Left ventricle myocardium superior (tissue), 1 donor: ENCODE results near the gene ZACN. TPM values are rescaled to one million over a fixed set of nuclear protein-coding genes. Genes with fewer than 3 reads are reported as not detected.
"Not testable (repeated sequence)": the region's sequence is repeated elsewhere in the genome, so short reads cannot be mapped to it uniquely, and the experiment has no call there.

Source experiments
- ATAC-seq: fragments of 200-7000 bp; cut with Tn5 transposase; one replicate; pipeline ENCODE4 v1.9.1; 2020; ENCODE audit warnings: mild to moderate bottlenecking, moderate library complexity
- DNase-seq: peaks from one replicate; pipeline ENCODE4 v3.0.0-alpha.2; 2020
- intact Hi-C: fragments of 100-400 bp; cut with micrococcal nuclease; formaldehyde crosslinking; loops from one replicate; pipeline ENCODE4 v1.11.0; 2022
- long read RNA-seq: library from polyadenylated mRNA; unstranded; transcript quantifications from one replicate; pipeline ENCODE4 v2.0.0, GENCODE V29; 2021
- total RNA-seq: library from RNA; stranded (reverse); fragmentation: NEBNext Ultra II Directional; extraction: Animal tissue kit (Norgen Biotek cat#: 25700); gene quantifications from one replicate; pipeline ENCODE4 v1.2.1, GENCODE V29; 2021
- donor health status: DM: no; HTN: yes; CAD: no; lungs with severe emphysema.

ZACN gene
- total RNA-seq, result not detected
- long read RNA-seq, result 0 reads

GRCh38 chr17:76078860-76079534 lies at the start of gene ZACN:
Gene ZACN, plus strand, starts transcription at chr17:76079182. Its CDS starts 83 bp downstream, at chr17:76079265.
- DNase-seq (no peak), ATAC-seq (no peak)
- intact Hi-C loops, result no loop called here

DNA sequence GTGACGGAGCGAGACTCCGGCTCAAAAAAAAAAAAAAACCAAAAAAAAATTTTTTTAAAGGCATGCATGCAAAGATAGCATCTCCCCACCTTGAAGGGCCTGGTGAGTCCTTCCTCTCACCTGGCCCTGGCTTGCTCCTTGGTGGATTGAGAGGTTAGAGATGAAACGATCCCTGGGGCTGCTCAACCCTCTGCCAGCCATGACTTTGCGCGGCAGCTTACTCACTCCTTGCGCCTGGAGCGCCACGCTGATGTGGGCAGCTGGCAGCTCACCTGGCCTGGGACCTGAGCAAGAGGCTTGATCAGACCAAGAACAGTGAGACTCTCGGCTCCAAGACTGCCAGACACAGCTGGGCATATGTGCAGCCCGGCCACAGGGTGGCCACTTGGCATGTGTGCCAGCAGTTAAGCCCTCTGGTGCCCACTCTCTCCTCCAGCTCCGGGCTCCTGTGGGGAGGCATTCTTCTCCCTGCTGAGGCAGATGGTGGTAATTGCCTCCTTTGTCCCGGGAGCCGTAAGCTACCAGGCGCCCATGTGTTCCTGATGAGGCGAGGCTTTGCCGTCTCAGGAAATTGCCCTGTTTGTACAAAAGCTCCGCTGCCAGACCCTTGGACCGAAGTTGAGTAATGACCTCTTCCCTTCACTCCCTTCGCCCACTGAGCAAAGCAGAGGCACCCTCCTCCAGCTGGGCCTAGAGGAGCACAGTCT lies 46.8 kb upstream of the ZACN start:
- intact Hi-C loops, result no loop called here
- ATAC-seq, result no peak
- peak; percentile 17 for DNase-seq

- no peak for ATAC-seq
These were observed 46.2 kb upstream of the ZACN start for GRCh38 chr17:76032780-76033108.

GRCh38 chr17:76033139-76033538 lies 45.8 kb upstream of the ZACN start:
- ATAC-seq (no peak), DNase-seq (peak; percentile 4)
- intact Hi-C loops, result no loop called here

More at GRCh38 chr17:76032780-76033108, 46.2 kb upstream of the ZACN start:
- DNase-seq, result no peak
- intact Hi-C loops, result no loop called here

DNA sequence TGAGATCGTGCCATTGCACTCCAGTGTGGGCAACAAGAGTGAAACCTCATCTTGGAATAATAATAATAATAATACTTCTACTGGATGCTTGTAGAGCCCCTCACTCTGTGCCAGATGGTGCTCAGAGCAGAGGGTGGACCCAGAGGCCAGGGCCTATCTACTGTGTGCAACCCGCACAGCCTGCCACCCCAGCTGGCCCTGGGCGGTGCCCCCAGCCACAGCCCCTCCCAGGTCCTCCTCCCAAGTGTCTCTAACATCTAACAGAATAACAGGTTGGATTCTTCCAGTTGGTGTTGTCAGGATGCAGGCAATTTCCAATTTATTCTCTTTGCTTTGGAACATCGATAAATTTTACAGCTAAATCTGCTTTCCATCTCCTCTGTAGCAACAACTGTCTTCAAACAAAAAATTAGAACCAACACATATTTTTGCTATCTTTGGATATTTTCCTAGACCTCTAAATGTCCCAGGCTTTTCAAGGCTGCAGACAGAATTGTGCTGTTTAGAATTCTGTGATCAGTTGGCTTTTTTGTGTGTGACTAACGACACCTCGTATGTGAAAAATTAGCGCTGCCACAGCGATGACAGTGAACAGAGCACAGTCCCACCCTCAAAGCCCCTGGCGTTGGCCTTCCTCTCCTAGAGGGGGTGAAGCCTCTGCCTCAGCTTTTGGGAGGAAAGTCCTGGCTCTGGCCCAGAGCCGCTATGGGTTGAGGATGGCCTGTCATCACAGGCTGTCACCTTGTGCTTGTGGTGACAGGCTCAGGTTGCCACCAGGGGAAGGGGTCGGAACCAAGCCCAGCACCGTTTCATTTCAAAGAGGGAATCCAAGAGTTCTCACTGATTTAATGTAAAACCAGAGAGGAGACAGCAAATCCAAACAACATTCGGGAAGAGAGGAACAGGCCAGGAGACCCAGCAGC lies 44.3 kb upstream of the ZACN start:
- intact Hi-C loops, result no loop called here
- peak; percentile 10 for DNase-seq
- ATAC-seq, result no peak

GRCh38 chr17:76036497-76037261 lies 42.3 kb upstream of the ZACN start:
- no peak for DNase-seq
- peak; percentile 48 for ATAC-seq
- intact Hi-C loops, result no loop called here

GRCh38 chr17:76038050-76038449 lies 40.9 kb upstream of the ZACN start:
- DNase-seq, result no peak
- ATAC-seq, result no peak
- intact Hi-C loops, result no loop called here

- ATAC-seq (no peak), DNase-seq (no peak)
- intact Hi-C loops, result no loop called here
These were observed 39.9 kb upstream of the ZACN start for GRCh38 chr17:76039121-76039520.

DNA sequence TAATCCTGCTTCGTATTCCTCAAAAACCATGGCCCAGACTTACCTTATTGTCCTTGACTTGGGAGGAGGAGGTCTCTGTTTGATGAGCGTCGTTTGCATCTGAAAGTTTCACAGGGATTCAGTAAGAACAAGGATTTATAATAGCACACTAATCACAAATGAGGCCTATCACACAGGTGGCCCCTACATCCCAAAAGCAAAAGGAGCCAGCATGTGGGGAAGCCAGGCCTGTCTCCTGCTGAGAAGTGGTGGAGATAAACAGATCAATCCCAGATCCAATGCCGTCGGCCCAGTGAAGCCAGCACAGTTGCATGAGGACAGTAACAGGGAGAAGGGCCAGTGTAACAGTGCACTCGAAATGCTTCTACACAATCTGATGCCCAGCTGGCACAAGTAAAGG lies 38.6 kb upstream of the ZACN start:
- no peak for ATAC-seq

DNA sequence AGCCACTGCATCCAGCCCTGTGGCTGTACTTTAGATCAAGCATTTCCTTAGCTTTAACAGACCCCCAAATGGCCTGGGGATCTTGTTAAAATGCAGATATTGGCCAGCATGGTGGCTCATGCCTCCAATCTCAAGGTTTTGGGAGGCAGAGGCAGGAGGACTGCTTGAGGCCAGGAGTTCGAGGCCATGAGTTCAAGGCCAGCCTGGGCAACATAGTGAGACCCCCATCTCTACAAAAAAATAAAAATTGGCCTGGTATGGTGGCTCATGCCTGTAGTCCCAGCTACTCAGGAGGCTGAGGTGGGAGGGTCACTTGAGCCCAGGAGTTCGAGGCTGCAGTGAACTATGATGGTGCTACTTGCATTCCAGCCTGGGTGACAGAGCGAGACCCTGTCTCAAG lies 36.1 kb upstream of the ZACN start:
- intact Hi-C loops, ATAC-seq, DNase-seq: not testable (repeated sequence)

More for the DNA sequence above, 38.6 kb upstream of the ZACN start:
- intact Hi-C loops, result no loop called here
- no peak for DNase-seq

GRCh38 chr17:76044475-76045007 lies 34.4 kb upstream of the ZACN start:
- intact Hi-C loops, ATAC-seq, DNase-seq: not testable (repeated sequence)

DNA sequence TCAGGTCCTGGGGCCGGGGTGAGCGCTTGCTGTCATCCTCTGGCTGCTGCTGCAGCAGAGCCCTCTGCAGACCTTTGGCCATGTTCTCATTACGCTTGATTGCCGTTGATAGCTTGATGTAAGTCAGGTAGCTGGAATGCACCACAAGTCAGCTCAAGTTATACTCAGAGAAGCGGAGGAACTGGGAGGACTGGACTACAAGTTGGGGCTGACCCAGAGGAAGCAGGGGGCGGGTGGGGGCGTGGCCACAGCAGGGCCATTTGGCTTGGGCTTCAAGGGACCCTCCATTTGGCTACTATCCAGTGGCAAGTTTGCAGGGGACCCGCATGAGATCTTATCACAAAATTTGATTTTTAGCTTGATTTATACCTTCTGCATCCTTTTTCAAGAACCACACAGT lies 32.9 kb upstream of the ZACN start:
- DNase-seq, result no peak
- no peak for ATAC-seq
- intact Hi-C loops, result no loop called here

DNA sequence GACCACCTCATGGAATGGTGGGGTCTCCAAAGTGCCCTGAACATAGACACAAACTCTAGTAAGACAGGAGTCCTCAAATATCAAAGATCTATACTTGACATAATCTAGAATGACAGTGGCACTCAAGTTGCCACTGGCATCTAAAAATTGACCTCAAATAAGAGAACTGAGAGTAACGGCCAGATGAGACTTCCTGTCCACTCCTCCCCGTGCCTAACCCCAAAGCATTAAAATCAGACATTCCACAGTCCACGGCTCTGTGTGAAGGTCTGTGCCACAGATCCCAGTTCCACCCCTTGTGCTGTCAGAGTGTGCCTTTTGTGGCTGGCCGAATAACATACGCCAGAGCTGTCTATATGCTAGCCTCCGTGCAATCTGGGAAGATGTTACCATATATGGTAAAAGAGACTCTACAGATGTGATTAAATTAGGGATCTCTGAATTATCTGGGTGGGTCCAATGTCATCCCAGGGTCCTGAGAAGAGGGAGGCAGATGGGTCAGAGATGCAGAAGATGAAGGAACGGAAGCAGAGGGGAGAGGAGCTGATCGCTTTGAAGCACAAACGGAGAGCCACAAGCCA lies 30.9 kb upstream of the ZACN start:
- ATAC-seq, result no peak
- no peak for DNase-seq
- intact Hi-C loops, result no loop called here

DNA sequence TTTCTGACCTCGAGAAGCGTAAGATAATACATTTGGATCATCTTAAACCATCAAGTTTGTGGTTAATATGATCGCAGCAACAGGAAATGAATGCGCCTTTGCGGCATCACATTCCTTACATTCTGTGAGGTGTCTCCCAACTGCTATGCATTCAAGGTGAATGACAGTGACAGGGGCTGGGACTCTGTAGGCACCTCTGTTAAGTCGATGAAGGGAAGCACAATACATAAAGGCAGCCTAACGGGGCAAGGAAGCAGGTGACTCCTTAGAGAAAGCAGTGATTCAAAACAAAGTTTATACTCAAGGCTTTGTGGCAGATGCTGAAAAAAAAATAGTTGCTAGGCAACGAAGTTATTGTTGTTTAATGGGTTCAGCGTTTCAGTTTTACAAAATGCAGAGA lies 30.3 kb upstream of the ZACN start:
- ATAC-seq (no peak), DNase-seq (no peak)
- intact Hi-C loops, result no loop called here

GRCh38 chr17:76049239-76049638 lies 29.7 kb upstream of the ZACN start:
- no peak for DNase-seq
- intact Hi-C loops, result no loop called here
- ATAC-seq, result no peak

- intact Hi-C loops, result no loop called here
- ATAC-seq, result no peak
- DNase-seq, result no peak
These were observed 29.0 kb upstream of the ZACN start for GRCh38 chr17:76049836-76050537.

DNA sequence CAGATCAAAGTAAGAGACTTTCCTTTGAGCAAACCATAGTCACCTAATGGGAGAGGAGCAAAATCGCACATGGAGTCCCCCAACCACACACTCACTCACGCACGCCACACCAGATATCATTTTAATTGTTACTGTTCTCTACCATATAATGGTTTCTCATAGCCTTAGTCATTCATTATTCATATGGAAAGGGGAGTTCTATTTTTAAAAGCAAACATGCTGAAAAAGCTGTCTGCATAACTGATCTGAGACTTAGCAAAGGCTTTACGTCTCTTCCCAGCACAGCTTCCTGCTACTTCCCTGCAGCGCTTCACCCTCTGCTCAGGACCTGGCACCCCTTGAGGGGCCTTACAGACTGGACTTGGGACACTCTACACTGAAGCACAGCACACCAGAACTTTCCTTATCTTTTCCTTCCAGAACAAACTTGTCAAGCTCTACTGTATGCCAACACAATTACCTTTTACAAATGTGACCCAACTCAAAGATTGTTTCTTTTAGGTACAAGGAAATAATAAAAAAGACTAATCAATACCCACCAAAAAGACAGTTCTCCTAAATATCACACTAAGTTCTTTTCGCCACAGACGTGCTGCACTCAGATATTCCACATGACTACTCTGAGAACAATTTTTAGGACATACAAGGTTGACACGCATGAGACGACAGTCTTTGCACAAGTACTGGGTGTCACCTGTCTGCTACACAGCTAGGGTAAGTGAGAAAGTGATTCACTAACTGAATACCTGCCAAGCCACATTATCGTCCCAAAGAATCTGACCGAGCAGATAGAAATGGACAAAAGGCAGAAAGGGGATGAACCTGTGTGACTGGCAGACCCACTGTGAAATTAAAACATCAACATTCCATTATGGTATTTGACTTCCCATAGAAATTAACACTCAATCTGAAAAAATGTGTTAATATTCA lies 28.2 kb upstream of the ZACN start:
- peak; percentile 18 for ATAC-seq
- intact Hi-C loops, result no loop called here
- DNase-seq, result no peak
